Breast epithelium (tissue), 3 donors: ENCODE measurements around the gene TOB2.

Experiments
- CTCF ChIP-seq, 3 donors: fragments of 450-650 bp; IDR thresholded peaks; one replicate each; pipeline ENCODE4 v1.5.1; 2016 to 2017; ENCODE audit warnings: antibody characterized with exemption in 3 of 3, mild to moderate bottlenecking in 3 of 3, moderate library complexity in 3 of 3
- POLR2A ChIP-seq: fragments of 450-650 bp; IDR thresholded peaks from one replicate; pipeline ENCODE4 v1.6.1; 2016; ENCODE audit warnings: antibody characterized with exemption, mild to moderate bottlenecking, moderate library complexity

GRCh38 chr22:41474872-41475451 is 28.4 kb upstream of the TOB2 start:
- no peak for TF ChIP-seq CTCF (IDR thresholded peaks at IDR 0.05)
- no peak for TF ChIP-seq POLR2A
